NCI-H2196 treated with DMSO at 0.1 percent for 48 hours (cell line): ENCODE data around the gene MOV10.
A peak's percentile ranks its signal among the peaks of the same experiment; 100 is the strongest.
"Not testable (repeated sequence)": the region's sequence is repeated elsewhere in the genome, so short reads cannot be mapped to it uniquely, and the experiment has no call there.

ENCODE experiments used
- DNase-seq: peaks from one replicate; lab custom pipeline; 2025; ENCODE audit not compliant: unreplicated experiment; lab: John Stamatoyannopoulos, UW

MOV10 gene

DNA sequence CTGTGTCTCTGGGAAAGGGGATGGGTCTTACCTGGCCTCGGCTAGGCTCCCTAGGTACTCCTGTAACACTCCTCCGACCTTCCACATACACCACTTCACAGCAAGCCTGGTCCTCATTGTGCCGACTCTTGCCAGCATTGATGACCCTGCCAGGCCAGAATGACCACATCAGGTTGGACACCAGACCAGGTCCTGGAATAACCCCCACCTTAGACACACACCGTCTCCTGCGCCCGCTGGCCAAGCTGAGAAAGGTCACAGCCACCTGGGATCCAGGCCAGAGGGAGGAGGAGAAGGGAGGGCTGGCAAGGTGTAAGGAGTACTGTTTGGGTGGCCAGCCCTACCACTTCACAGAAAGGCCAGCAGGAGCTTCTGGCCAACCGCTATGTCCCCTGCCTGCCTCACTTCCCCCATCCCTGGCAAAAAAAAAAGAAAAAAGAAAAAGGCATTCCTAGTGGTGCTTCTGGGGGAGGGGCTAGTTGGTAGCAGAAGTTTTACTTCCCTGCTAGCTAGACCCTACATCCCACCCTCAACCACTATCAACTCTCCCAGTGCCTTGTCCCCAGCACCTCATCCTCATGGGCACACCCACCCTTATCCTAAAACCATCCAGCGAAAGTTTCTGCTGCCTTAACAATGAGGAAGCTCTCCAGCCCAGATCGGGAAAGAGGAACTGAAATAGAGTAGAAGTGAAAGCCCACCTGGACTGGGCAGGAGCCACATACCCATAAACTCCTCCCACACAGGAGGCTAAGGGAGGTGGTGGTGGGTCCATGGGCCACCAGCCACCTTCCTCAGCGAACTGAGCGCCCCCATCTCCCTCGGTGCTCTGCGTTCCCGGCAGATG, 39.2 kb downstream of the MOV10 start:
- DNase-seq: peak; percentile 40

DNA sequence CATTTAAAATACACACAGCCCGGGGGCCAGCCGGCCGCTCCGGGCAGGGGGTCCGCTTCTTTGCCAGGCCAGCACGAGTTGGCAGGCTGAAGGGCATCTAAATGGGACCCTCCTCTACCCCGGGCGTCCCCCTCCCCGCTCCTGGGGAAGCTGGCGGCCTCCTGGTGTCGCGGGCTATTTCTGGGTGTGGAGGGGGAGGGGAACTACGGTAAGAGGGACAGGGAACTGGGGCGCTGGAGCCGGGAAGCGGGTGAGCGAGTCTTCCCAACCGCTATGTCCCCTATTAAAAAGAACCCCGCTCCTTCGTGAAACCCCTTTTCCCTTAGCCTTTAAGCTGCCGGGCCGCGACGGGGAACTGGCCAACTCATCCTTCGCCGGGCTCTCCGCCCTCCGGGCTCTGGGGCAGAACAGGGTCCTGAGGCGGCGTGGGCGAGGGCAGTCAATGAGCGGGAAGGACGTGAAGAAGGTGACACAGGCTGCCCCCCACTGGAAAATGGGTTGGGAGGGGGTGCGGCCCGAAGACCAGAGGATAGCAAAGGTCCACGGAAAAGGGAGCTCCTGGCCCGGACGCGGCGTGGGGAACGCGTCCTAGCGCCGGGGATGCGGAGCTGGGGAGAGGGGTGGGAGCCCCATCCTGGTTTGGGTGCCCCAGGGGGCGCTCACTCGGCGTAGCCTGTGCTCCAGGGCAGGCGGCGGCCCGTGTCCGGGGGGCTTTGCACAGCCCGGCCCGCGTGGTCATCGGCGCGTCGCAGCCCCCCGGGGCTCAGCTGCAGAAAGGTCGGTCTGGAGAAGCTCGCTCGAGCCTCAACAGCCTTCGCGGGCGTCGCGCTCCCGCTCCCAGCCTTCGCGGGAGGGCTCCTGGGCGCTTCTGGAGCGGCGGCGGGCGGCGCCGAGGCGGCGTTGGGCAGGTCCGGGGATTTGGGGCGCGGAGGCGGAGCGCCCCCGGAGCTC, 40.1 kb downstream of the MOV10 start:
- DNase-seq: no peak

DNA sequence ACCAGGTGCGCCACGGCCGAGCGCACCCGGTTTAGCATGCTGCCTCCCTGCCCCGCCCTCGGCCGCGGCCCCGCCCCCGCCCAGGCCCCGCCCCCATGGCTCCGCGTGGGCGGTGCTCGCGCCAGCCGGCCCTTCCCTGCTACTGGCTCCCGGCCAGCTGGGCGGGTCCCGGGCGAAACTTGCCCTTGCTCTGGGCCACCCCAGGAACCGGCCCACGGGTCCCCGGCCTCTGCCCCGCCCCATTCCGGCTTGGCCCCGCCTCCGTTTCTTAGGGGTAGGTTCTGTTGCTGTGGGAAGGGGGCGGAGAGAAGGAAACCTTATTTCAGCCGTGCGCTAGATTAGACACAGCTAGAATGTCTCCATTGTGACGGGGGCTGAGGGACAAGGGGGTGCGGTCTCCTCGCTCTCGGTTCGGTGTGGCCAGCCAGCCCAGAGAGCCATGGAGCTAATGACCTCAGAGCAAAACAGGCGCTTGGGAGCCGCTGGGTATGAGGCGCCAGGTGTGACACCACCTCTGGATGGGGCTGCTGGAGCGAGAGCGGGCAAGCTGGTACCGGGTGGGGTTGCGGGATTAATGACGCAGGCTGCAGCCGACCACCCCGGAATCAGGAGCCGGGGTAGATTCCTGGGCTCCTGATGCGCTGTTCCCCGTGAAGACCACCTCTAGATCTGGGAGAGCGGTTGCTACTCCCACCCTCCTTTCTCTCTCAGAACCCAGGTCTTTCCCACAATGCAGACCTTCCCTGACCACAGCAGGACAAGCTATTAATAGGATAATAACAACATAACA, 41.0 kb downstream of the MOV10 start, which contains the start of gene PPM1J:
PPM1J (minus strand) TSS at position 69 of the 790 bp plus-strand sequence; CDS start at position 38, 31 bp downstream.
- peak; percentile 72 for DNase-seq

DNA sequence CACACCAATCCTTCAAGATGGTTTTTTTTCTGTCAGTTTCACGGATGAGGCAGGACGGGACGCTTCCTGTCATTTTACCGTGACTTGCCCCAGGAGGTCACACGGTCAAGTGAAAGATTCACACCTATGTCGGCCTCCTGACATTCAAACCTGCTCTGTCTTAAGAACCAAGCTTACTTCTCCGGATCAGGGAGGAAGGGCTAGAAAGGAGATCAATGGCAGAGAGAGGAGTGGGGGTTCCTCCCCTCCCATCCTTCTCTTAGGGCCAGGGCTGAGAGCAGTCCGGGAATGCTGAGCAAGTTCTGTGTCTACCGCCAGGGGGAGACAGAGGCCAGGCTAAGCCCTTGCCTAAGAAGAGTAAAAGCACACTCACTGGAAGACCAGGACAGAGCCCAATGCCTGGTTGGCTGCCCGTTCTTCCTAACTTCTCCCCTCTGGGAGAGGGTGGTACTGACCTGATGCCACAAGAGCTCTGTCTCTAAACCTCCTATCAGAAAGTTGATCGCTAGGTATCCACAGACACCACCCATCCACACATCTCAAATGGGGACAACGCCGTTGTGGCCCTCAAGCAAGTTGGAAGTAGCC, 41.8 kb downstream of the MOV10 start:
- DNase-seq: peak; percentile 64

- DNase-seq: no peak
Measured at GRCh38 chr1:112717263-112717873, 42.9 kb downstream of the MOV10 start.

DNA sequence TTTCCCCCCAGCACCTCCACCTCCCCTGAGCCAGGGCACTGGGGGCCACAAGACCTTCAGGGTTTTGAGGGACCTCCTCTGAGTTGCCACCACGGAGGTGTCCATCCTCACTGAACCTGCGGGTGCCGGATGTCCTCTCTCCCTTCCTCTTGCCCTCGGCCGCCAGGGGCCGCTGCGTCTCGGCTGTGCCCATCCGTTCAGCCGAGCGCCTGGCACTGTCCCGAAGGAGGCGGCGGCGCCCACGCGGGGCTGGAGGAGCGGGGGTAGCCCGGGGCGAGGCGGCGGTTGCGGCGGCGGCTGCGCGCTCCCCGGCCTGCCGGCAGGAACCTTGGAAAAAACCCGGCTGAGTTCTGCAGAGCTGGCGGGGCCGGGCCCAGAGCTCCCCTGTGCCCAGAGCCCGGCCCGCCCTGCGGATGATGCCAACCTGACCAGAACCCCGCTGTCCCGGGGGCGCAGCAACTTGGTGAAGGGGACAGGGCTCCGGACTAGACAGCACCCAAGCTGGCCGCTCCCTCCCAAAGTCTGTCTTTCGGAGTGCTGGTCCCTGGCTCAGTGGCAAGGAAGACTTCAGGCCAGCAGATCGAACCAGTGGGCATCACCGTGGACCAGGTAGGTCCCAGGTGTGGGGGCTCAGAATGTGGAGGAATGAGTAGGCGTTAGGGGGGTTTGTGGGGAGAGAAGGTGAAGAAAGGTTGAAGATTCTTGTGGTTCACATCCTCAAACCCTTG, 44.4 kb downstream of the MOV10 start:
- peak; percentile 38 for DNase-seq

DNA sequence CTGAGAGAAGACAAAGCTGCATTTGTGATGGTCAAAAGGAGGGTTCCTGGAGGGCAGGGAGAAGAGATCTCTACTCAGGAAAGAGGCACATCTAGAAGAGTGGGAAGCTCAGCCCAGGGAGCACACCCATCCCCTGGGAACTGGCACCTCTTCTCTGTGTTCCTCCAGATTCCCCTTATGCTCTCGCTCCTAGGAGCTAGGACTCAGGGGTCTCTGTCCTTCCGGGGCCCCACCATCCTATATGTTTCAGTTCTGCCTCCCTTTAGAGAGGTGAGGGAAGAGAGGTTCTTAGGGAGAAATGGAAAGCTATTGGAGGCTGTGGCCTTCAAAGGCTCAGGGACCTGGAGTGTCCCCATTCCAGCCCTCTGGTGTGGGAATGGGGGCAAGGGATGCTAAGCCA, 45.2 kb downstream of the MOV10 start:
- no peak for DNase-seq

DNA sequence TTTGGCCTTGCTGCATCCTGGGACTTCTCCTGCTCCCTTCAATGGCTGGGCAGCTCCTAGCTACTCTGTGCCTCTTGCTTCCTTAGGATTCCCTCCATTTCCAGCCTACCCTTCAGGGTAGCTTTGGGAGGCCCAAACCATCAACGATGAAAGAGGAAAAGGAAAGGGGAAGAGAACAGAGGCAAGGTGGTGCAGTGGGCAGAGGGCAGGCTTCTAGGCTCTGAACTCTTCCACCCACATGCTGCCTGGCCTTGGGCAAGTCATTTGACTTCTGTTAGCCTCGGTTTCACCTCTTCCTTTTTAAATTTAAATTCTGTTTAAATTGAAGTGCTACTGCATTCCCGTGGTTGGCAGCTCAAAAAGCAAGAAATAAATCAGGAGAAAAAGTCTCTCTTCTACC, 46.3 kb downstream of the MOV10 start:
- DNase-seq: no peak

DNA sequence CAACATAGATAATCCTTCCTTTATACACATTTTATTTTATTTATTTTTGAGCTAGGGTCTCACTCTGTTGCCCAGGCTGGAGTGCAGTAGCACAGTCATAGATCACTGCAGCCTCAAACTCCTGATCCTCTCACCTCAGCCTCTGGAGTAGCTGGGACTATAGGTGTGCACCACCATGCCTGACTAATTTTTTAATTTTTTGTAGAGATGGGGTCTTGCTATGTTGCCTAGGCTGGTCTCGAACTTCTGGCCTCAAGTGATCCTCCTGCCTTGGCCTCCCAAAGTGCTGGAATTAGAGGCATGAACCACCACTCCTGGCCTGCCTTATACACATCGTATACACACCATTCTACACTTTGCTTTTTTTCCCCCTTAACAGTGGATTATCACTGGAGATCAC, 46.8 kb downstream of the MOV10 start:
- not testable (repeated sequence) for DNase-seq

- no peak for DNase-seq
Measured at GRCh38 chr1:112721966-112722524, 47.6 kb downstream of the MOV10 start.

GRCh38 chr1:112722601-112723510, 48.4 kb downstream of the MOV10 start:
- no peak for DNase-seq

GRCh38 chr1:112723511-112723839, 49.0 kb downstream of the MOV10 start:
- no peak for DNase-seq

DNA sequence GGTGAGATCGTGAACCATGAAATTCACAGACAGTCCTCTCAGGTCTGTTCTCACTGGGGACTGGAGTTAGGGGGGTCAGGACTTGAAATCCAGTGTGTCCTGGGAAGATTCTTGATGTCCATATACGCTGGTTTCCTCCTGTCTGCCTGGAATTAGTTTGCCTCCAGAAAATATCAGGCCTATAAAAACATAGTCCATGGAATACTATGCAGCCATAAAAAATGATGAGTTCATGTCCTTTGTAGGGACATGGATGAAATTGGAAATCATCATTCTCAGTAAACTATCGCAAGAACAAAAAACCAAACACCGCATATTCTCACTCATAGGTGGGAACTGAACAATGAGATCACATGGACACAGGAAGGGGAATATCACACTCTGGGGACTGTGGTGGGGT, 49.8 kb downstream of the MOV10 start:
- not testable (repeated sequence) for DNase-seq

- DNase-seq: no peak
Measured at GRCh38 chr1:112727716-112728115, 53.3 kb downstream of the MOV10 start.

DNA sequence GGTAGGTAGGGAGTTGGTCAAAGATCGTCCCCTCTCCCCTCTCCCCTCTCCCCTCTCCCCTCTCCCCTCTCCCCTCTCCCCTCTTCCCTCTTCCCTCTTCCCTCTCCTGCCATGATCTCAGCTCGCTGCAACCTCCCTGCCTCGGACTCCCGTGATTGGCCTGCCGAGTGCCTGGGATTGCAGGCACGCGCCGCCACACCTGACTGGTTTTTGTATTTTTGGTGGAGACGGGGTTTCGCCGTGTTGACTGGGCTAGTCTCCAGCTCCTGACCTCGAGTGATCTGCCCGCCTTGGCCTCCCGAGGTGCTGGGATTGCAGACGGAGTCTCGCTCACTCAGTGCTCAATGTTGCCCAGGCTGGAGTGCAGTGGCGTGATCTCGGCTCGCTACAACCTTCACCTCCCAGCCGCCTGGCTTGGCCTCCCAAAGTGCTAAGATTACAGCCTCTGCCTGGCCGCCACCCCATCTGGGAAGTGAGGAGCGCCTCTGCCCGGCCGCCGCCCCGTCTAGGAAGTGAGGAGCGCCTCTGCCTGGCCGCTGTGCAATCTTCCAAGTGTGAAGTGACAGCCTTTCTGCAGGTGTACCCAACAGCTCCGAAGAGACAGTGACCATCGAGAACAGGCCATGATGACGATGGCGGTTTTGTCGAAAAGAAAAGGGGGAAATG, 54.0 kb downstream of the MOV10 start:
- not testable (repeated sequence) for DNase-seq

DNA sequence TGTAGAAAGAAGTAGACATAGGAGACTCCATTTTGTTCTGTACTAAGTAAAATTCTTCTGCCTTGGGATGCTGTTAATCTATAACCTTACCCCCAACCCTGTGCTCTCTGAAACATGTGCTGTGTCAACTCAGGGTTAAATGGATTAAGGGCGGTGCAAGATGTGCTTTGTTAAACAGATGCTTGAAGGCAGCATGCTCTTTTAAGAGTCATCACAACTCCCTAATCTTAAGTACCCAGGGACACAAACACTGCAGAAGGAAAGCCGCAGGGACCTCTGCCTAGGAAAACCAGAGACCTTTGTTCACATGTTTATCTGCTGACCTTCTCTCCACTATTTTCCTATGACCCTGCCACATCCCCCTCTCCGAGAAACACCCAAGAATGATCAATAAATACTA, 54.6 kb downstream of the MOV10 start:
- DNase-seq: not testable (repeated sequence)

GRCh38 chr1:112729909-112730308, 55.5 kb downstream of the MOV10 start:
- no peak for DNase-seq

DNA sequence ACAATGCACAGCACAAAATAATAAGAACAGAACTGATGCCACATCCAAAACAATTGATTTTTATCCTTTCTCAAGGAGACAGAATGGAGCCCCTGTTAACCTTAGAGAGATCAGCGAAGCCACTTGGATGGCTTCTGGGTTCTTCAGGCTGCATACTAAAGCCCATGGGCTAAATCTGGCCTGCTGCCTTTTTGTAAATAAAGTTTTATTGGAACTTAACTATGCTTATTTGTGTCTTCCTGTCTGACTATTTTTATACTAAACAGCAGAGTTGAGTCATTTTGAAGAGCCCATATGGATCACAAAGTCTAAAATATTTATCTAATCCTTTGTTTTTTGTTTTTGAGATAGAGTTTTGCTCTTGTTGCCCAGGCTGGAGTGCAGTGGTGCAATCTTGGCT, 57.0 kb downstream of the MOV10 start:
- DNase-seq: no peak
